HEK293 (cell line): ENCODE results near the gene ANAPC2.

Experiments used
- IKZF3 ChIP-seq: fragments of 450-650 bp; IDR thresholded peaks from 2 replicates; pipeline ENCODE4 v1.5.0; 2018; ENCODE audit warnings: missing biosample characterization, mild to moderate bottlenecking, missing genetic modification characterization, moderate library complexity
- KLF16 ChIP-seq: fragments of 450-650 bp; formaldehyde crosslinking; IDR thresholded peaks from 2 replicates; pipeline ENCODE4 v1.5.1; 2017; ENCODE audit warnings: missing biosample characterization, missing genetic modification characterization
- KLF7 ChIP-seq: fragments of 450-650 bp; formaldehyde crosslinking; IDR thresholded peaks from 2 replicates; pipeline ENCODE4 v1.5.1; 2016; ENCODE audit warnings: missing biosample characterization, missing genetic modification characterization, borderline replicate concordance
- KLF8 ChIP-seq: fragments of 450-650 bp; formaldehyde crosslinking; IDR thresholded peaks from 2 replicates; pipeline ENCODE4 v1.5.1; 2016; ENCODE audit warnings: missing biosample characterization, missing genetic modification characterization
- KLF9 ChIP-seq: fragments of 450-650 bp; formaldehyde crosslinking; IDR thresholded peaks from 2 replicates; pipeline ENCODE4 v1.5.1; 2016; ENCODE audit warnings: missing biosample characterization, missing genetic modification characterization, low read depth
- MEIS1 ChIP-seq: sonication (generic); formaldehyde crosslinking; IDR thresholded peaks from 2 replicates; pipeline ENCODE4 v1.8.1; 2022; ENCODE audit warnings: missing genetic modification reagents, mild to moderate bottlenecking, borderline replicate concordance
- SP2 ChIP-seq: fragments of 450-650 bp; formaldehyde crosslinking; IDR thresholded peaks from 2 replicates; pipeline ENCODE4 v1.5.1; 2016; ENCODE audit warnings: missing biosample characterization, missing genetic modification characterization
- SP3 ChIP-seq: fragments of 450-650 bp; formaldehyde crosslinking; IDR thresholded peaks from 2 replicates; pipeline ENCODE4 v1.5.1; 2016; ENCODE audit warnings: missing biosample characterization, missing genetic modification characterization
- SP7 ChIP-seq: fragments of 450-650 bp; formaldehyde crosslinking; IDR thresholded peaks from 2 replicates; pipeline ENCODE4 v1.5.1; 2016; ENCODE audit warnings: missing biosample characterization, missing genetic modification characterization
- YY1 ChIP-seq: fragments of 450-650 bp; formaldehyde crosslinking; IDR thresholded peaks from 2 replicates; pipeline ENCODE4 v1.5.1; 2018; ENCODE audit warnings: missing biosample characterization, missing genetic modification characterization
- YY2 ChIP-seq: fragments of 450-650 bp; formaldehyde crosslinking; IDR thresholded peaks from 2 replicates; pipeline ENCODE4 v1.5.1; 2016; ENCODE audit warnings: missing biosample characterization, missing genetic modification characterization
- ZBTB17 ChIP-seq: fragments of 450-650 bp; formaldehyde crosslinking; IDR thresholded peaks from 2 replicates; pipeline ENCODE4 v1.5.1; 2016; ENCODE audit warnings: missing biosample characterization, missing genetic modification characterization
- ZBTB20 ChIP-seq: fragments of 450-650 bp; formaldehyde crosslinking; IDR thresholded peaks from 2 replicates; pipeline ENCODE4 v1.5.1; 2016; ENCODE audit warnings: missing biosample characterization, missing genetic modification characterization
- ZBTB8A ChIP-seq: fragments of 450-650 bp; formaldehyde crosslinking; IDR thresholded peaks from 2 replicates; pipeline ENCODE4 v1.5.1; 2016; ENCODE audit warnings: missing biosample characterization, missing genetic modification characterization
- ZNF10 ChIP-seq: fragments of 450-650 bp; formaldehyde crosslinking; IDR thresholded peaks from 2 replicates; pipeline ENCODE4 v1.5.1; 2017; ENCODE audit warnings: missing biosample characterization, missing genetic modification characterization
- ZNF169 ChIP-seq: fragments of 450-650 bp; formaldehyde crosslinking; IDR thresholded peaks from 2 replicates; pipeline ENCODE4 v1.5.1; 2016; ENCODE audit warnings: missing biosample characterization, missing genetic modification characterization
- ZNF2 ChIP-seq: fragments of 450-650 bp; formaldehyde crosslinking; IDR thresholded peaks from 2 replicates; pipeline ENCODE4 v1.5.1; 2016; ENCODE audit warnings: missing biosample characterization, missing genetic modification characterization
- ZNF239 ChIP-seq: fragments of 450-650 bp; formaldehyde crosslinking; IDR thresholded peaks from 2 replicates; pipeline ENCODE4 v1.5.1; 2016; ENCODE audit warnings: missing biosample characterization, missing genetic modification characterization
- ZNF324 ChIP-seq: fragments of 450-650 bp; formaldehyde crosslinking; IDR thresholded peaks from 2 replicates; pipeline ENCODE4 v1.5.1; 2016; ENCODE audit warnings: missing biosample characterization, missing genetic modification characterization
- ZNF335 ChIP-seq: fragments of 450-650 bp; formaldehyde crosslinking; conservative IDR thresholded peaks from 2 replicates; pipeline ENCODE4 v1.5.1; 2016; ENCODE audit warnings: missing biosample characterization, missing genetic modification characterization
- ZNF350 ChIP-seq: fragments of 450-650 bp; formaldehyde crosslinking; IDR thresholded peaks from 2 replicates; pipeline ENCODE4 v1.5.0; 2017; ENCODE audit warnings: missing biosample characterization, mild to moderate bottlenecking, missing genetic modification characterization
- ZNF501 ChIP-seq: fragments of 450-650 bp; formaldehyde crosslinking; IDR thresholded peaks from 2 replicates; pipeline ENCODE4 v1.5.1; 2016; ENCODE audit warnings: missing biosample characterization, missing genetic modification characterization
- ZNF514 ChIP-seq: fragments of 450-650 bp; formaldehyde crosslinking; IDR thresholded peaks from 2 replicates; pipeline ENCODE4 v1.5.1; 2016; ENCODE audit warnings: missing biosample characterization, missing genetic modification characterization
- ZNF561 ChIP-seq: fragments of 450-650 bp; IDR thresholded peaks from 2 replicates; pipeline ENCODE4 v1.5.1; 2018; ENCODE audit warnings: missing biosample characterization, missing genetic modification characterization, borderline replicate concordance
- ZNF596 ChIP-seq: fragments of 450-650 bp; IDR thresholded peaks from 2 replicates; pipeline ENCODE4 v1.5.0; 2018; ENCODE audit warnings: missing biosample characterization, mild to moderate bottlenecking, missing genetic modification characterization, moderate library complexity
- ZNF660 ChIP-seq: fragments of 450-650 bp; IDR thresholded peaks from 2 replicates; pipeline ENCODE4 v1.5.1; 2018; ENCODE audit warnings: missing biosample characterization, mild to moderate bottlenecking, missing genetic modification characterization
- ZNF843 ChIP-seq: fragments of 450-650 bp; formaldehyde crosslinking; IDR thresholded peaks from 2 replicates; pipeline ENCODE4 v1.5.1; 2016; ENCODE audit warnings: missing biosample characterization, missing genetic modification characterization
- ZXDB ChIP-seq: fragments of 450-650 bp; formaldehyde crosslinking; IDR thresholded peaks from 2 replicates; pipeline ENCODE4 v1.5.1; 2016; ENCODE audit warnings: missing biosample characterization, missing genetic modification characterization
- TF ChIP-seq, protein P1 (sequence below): fragments of 450-650 bp; formaldehyde crosslinking; IDR thresholded peaks from 2 replicates; pipeline ENCODE4 v1.5.1; 2017; ENCODE audit warnings: missing biosample characterization, missing genetic modification characterization
- TF ChIP-seq, protein P2 (sequence below): sonication (generic); formaldehyde crosslinking; IDR thresholded peaks from 2 replicates; pipeline ENCODE4 v1.8.1; 2022; ENCODE audit warnings: mild to moderate bottlenecking, moderate library complexity, missing genetic modification reagents
- TF ChIP-seq, protein P3 (sequence below): fragments of 450-650 bp; formaldehyde crosslinking; conservative IDR thresholded peaks from 2 replicates; pipeline ENCODE4 v1.5.1; 2016; ENCODE audit warnings: low read depth, missing biosample characterization, missing genetic modification characterization
- TF ChIP-seq, protein P4 (sequence below): fragments of 450-650 bp; formaldehyde crosslinking; optimal IDR thresholded peaks from 2 replicates; pipeline ENCODE3; 2016; ENCODE audit warnings: missing biosample characterization, mild to moderate bottlenecking, missing genetic modification characterization

Gene ANAPC2

DNA sequence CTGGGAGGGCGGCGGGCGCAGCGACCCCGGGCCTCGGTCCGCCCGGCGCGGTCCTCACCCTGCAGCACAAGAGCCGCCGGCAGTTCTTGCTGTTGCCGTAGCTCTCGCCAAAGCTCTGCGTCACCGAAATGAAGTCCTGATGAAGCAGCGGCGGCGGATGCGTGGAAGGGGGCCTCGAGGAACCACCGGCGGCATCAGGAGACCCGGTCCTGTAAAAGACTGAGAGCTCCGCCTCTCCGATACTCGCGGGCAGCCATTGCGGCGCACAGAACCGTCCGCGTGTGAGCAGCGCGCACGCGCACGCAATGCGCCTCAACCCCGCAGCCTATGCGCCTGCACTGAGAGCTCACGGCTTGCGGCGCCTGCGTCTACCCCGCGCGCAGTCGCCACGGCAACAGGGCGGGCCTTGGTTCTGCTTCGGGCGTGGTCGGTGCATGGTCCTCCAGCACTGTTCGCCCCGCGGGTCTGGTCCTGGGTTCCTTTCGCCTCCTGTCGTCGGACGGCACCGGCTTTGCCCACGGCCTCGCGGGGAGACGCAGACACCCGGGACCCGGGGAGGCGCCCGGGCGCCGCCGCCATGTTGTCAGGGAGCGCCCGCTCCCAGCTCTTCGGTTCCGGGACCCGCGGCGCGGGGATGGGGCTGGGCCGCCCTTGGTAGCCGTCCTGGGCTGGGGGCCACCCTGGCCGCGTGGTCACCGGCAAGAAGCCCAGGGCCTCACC, 58.7 kb downstream of the ANAPC2 start (continued):
- TF ChIP-seq YY1 (tag by site-specific recombination), result peak; percentile 75
- TF ChIP-seq ZNF514 (tag by site-specific recombination), result no peak
- TF ChIP-seq ZNF239 (tag by site-specific recombination), result no peak
- peak; percentile 34 for TF ChIP-seq ZNF660 (tag by site-specific recombination)
- peak; percentile 64 for TF ChIP-seq ZBTB8A
- TF ChIP-seq YY2 (tag by site-specific recombination), result peak; percentile 86
- TF ChIP-seq ZNF561 (tag by site-specific recombination), result peak; percentile 66; the same call in 1 of the 2 replicates
- peak; percentile 45 for TF ChIP-seq SP3 (tag by site-specific recombination)
- TF ChIP-seq, protein P1, sequence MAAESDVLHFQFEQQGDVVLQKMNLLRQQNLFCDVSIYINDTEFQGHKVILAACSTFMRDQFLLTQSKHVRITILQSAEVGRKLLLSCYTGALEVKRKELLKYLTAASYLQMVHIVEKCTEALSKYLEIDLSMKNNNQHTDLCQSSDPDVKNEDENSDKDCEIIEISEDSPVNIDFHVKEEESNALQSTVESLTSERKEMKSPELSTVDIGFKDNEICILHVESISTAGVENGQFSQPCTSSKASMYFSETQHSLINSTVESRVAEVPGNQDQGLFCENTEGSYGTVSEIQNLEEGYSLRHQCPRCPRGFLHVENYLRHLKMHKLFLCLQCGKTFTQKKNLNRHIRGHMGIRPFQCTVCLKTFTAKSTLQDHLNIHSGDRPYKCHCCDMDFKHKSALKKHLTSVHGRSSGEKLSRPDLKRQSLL (tag by site-specific recombination), result no peak
- TF ChIP-seq ZNF335 (tag by site-specific recombination), result peak; percentile 91
- TF ChIP-seq IKZF3, result 0 out of 2 replicates have a peak, but pooled peaks have one; percentile 41
- peak; percentile 70 for TF ChIP-seq SP2 (tag by site-specific recombination)
- TF ChIP-seq ZNF596, result 0 out of 2 replicates have a peak, but pooled peaks have one; percentile 8
- peak; percentile 60; the same call in 1 of the 2 replicates for TF ChIP-seq ZNF324 (tag by site-specific recombination)
- peak; percentile 61 for TF ChIP-seq SP7
- TF ChIP-seq ZNF350, result no peak
- peak; percentile 69; the same call in 1 of the 2 replicates for TF ChIP-seq KLF7 (tag by site-specific recombination)
- 0 out of 2 replicates have a peak, but pooled peaks have one; percentile 27 for TF ChIP-seq ZNF843 (tag by site-specific recombination)
- TF ChIP-seq, protein P2, sequence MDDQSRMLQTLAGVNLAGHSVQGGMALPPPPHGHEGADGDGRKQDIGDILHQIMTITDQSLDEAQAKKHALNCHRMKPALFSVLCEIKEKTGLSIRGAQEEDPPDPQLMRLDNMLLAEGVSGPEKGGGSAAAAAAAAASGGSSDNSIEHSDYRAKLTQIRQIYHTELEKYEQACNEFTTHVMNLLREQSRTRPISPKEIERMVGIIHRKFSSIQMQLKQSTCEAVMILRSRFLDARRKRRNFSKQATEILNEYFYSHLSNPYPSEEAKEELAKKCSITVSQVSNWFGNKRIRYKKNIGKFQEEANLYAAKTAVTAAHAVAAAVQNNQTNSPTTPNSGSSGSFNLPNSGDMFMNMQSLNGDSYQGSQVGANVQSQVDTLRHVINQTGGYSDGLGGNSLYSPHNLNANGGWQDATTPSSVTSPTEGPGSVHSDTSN (CRISPR knock-in tag), result peak; percentile 81; the same call in 1 of the 2 replicates
- TF ChIP-seq ZXDB, result peak; percentile 61; the same call in 1 of the 2 replicates
- no peak for TF ChIP-seq MEIS1 (CRISPR knock-in tag)
- TF ChIP-seq, protein P3, sequence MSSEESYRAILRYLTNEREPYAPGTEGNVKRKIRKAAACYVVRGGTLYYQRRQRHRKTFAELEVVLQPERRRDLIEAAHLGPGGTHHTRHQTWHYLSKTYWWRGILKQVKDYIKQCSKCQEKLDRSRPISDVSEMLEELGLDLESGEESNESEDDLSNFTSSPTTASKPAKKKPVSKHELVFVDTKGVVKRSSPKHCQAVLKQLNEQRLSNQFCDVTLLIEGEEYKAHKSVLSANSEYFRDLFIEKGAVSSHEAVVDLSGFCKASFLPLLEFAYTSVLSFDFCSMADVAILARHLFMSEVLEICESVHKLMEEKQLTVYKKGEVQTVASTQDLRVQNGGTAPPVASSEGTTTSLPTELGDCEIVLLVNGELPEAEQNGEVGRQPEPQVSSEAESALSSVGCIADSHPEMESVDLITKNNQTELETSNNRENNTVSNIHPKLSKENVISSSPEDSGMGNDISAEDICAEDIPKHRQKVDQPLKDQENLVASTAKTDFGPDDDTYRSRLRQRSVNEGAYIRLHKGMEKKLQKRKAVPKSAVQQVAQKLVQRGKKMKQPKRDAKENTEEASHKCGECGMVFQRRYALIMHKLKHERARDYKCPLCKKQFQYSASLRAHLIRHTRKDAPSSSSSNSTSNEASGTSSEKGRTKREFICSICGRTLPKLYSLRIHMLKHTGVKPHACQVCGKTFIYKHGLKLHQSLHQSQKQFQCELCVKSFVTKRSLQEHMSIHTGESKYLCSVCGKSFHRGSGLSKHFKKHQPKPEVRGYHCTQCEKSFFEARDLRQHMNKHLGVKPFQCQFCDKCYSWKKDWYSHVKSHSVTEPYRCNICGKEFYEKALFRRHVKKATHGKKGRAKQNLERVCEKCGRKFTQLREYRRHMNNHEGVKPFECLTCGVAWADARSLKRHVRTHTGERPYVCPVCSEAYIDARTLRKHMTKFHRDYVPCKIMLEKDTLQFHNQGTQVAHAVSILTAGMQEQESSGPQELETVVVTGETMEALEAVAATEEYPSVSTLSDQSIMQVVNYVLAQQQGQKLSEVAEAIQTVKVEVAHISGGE (tag by site-specific recombination), result no peak; the same call in 1 of the 2 replicates
- TF ChIP-seq ZBTB20 (tag by site-specific recombination), result peak; percentile 91
- TF ChIP-seq, protein P4, sequence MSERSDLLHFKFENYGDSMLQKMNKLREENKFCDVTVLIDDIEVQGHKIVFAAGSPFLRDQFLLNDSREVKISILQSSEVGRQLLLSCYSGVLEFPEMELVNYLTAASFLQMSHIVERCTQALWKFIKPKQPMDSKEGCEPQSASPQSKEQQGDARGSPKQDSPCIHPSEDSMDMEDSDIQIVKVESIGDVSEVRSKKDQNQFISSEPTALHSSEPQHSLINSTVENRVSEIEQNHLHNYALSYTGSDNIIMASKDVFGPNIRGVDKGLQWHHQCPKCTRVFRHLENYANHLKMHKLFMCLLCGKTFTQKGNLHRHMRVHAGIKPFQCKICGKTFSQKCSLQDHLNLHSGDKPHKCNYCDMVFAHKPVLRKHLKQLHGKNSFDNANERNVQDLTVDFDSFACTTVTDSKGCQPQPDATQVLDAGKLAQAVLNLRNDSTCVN, result peak; percentile 99
- TF ChIP-seq KLF8 (tag by site-specific recombination), result peak; percentile 88
- TF ChIP-seq ZNF501, result peak; percentile 75
- TF ChIP-seq ZBTB17 (tag by site-specific recombination), result peak; percentile 73
- peak; percentile 58; the same call in 1 of the 2 replicates for TF ChIP-seq ZNF2
- TF ChIP-seq ZNF10 (tag by site-specific recombination), result no peak
- TF ChIP-seq KLF9, result peak; percentile 71
- TF ChIP-seq ZNF169 (tag by site-specific recombination), result no peak
- TF ChIP-seq KLF16 (tag by site-specific recombination), result peak; percentile 41
